Sigmoid colon (tissue), 7 donors: ENCODE measurements around the gene PUM1. TPM values are rescaled to one million over a fixed set of nuclear protein-coding genes. Genes with fewer than 3 reads are reported as not detected.

Experiments used
- DNase-seq: peaks from one replicate; pipeline ENCODE4 v3.0.0-alpha.2; 2019
- H3K27ac ChIP-seq, 4 donors: fragments of 200-600 bp; sonication (generic); one replicate each; pipeline ENCODE4 v1.5.1; 2016 to 2019; ENCODE audit warnings: mild to moderate bottlenecking in 1 of 4
- H3K27me3 ChIP-seq, 3 donors: fragments of 200-600 bp; sonication (generic); one replicate each; pipeline ENCODE4 v1.5.1; 2019; ENCODE audit warnings: mild to moderate bottlenecking in 1 of 3
- H3K36me3 ChIP-seq, 4 donors: fragments of 200-600 bp; sonication (generic); one replicate each; pipeline ENCODE4 v1.5.1; 2016 to 2019
- H3K4me1 ChIP-seq, 4 donors: fragments of 200-600 bp; sonication (generic); one replicate each; pipeline ENCODE4 v1.5.1; 2017 to 2019
- H3K4me3 ChIP-seq, 4 donors: fragments of 200-600 bp; sonication (generic); one replicate each; pipeline ENCODE4 v1.5.1; 2017 to 2019; ENCODE audit warnings: mild to moderate bottlenecking in 2 of 4, moderate library complexity in 1 of 4
- H3K9me3 ChIP-seq, 4 donors: fragments of 200-600 bp in 3 of 4; sonication (generic) in 3 of 4; one replicate each; pipeline versions ENCODE4 v1.5.1 to v1.6.1; 2013 to 2019
- CTCF ChIP-seq, 4 experiments: fragments of 450-650 bp in 3 of 4; fragments of 200-600 bp in 1 of 4; IDR thresholded peaks; one replicate each; pipeline ENCODE4 v1.5.1; 2016 to 2019; ENCODE audit warnings: antibody characterized with exemption in 4 of 4, mild to moderate bottlenecking in 3 of 4, moderate library complexity in 2 of 4
- EP300 ChIP-seq, 4 donors: sonication (generic); formaldehyde crosslinking; IDR thresholded peaks; one replicate each; pipeline ENCODE4 v1.6.1; 2017; ENCODE audit warnings: antibody characterized with exemption in 4 of 4
- POLR2A ChIP-seq, 2 donors: fragments of 450-650 bp; IDR thresholded peaks; one replicate each; pipeline ENCODE4 v1.6.1; 2016; ENCODE audit warnings: antibody characterized with exemption in 2 of 2, mild to moderate bottlenecking in 2 of 2, moderate library complexity in 2 of 2
- POLR2AphosphoS5 ChIP-seq, 4 donors: sonication (generic); formaldehyde crosslinking; IDR thresholded peaks; one replicate each; pipeline ENCODE4 v1.6.1; 2017; ENCODE audit warnings: antibody characterized with exemption in 4 of 4
- WGBS, 2 donors: extraction: QIAGEN DNeasy Blood & Tissue Kit; methylation state at CpG; one replicate each; pipeline ENCODE4 v1.1.7; 2013; 5-methylcytosine and 5-hydroxymethylcytosine counted together
- intact Hi-C: fragments of 100-400 bp; cut with DNase I; formaldehyde crosslinking; loops from one replicate; pipeline ENCODE4 v1.15.1; 2023
- polyA plus RNA-seq, 3 donors: library from polyadenylated mRNA; stranded (reverse); fragments of 200-250 nt; gene quantifications; one replicate each; pipeline ENCODE4 v1.2.3, GENCODE V29; 2013
- total RNA-seq, 4 donors: library from RNA; depleted of rRNA; stranded (reverse); fragments of >200 nt; gene quantifications; one replicate each; pipeline ENCODE4 v1.1.0, GENCODE V29; 2016
- donor health status: healthy with polysubstance abuse.
- donor health status: Bipolar disorder and iron deficiency.
- donor health status: healthy.

Gene PUM1
- total and polyA plus RNA-seq, 7 donors = 16.9 to 89.5 (median 66.4) TPM

- H3K27ac ChIP-seq = peak overlapping the region; percentile 92 to 95 (median 94)
- H3K27me3 ChIP-seq = no peaks in the 10 kb centered on the region
- no peak for DNase-seq
- intact Hi-C loops = no loop called here
- no peak overlapping the region for H3K4me3 ChIP-seq
- H3K9me3 ChIP-seq = no peaks in the 10 kb centered on the region
- no peaks in the 10 kb centered on the region for H3K36me3 ChIP-seq
- 63 to 71% methylated on average over 10 of the region's 10 CpGs for WGBS, 2 donors
- H3K4me1 ChIP-seq = peaks cover 0 to 100% (median 92%) of the 10 kb centered on the region in 4 donors
- TF ChIP-seq POLR2A (IDR thresholded peaks at IDR 0.05) (no peak), POLR2AphosphoS5 (IDR thresholded peaks at IDR 0.05) (no peak), EP300 (IDR thresholded peaks at IDR 0.05) (no peak), CTCF (IDR thresholded peaks at IDR 0.05) (no peak)
Observed at GRCh38 chr1:30890502-30891226, 174.9 kb downstream of the PUM1 start.

GRCh38 chr1:30889511-30889910, 176.0 kb downstream of the PUM1 start:
- no peaks in the 10 kb centered on the region for H3K36me3 ChIP-seq
- no peaks in the 10 kb centered on the region for H3K27me3 ChIP-seq
- no peak for DNase-seq
- intact Hi-C loops = no loop called here
- H3K4me1 ChIP-seq = peaks cover 0 to 100% (median 89%) of the 10 kb centered on the region in 4 donors
- H3K9me3 ChIP-seq = no peaks in the 10 kb centered on the region
- WGBS, 2 donors = 91 to 93% methylated on average over 5 of the region's 5 CpGs
- H3K27ac ChIP-seq = peak overlapping the region; percentile 92 to 95 (median 94)
- H3K4me3 ChIP-seq = no peak overlapping the region
- TF ChIP-seq EP300 (IDR thresholded peaks at IDR 0.05) (no peak), POLR2A (IDR thresholded peaks at IDR 0.05) (no peak), POLR2AphosphoS5 (IDR thresholded peaks at IDR 0.05) (no peak), CTCF (IDR thresholded peaks at IDR 0.05) (no peak)

GRCh38 chr1:30888975-30889374, 176.5 kb downstream of the PUM1 start:
- H3K4me3 ChIP-seq = no peak overlapping the region
- no peak for DNase-seq
- H3K9me3 ChIP-seq = no peaks in the 10 kb centered on the region

GRCh38 chr1:30888391-30888790, 177.1 kb downstream of the PUM1 start:
- Histone ChIP-seq H3K4me3 (no peak overlapping the region), H3K9me3 (no peaks in the 10 kb centered on the region), H3K27me3 (no peaks in the 10 kb centered on the region), H3K27ac (peak overlapping the region; percentile 92 to 95 (median 94)), H3K36me3 (no peaks in the 10 kb centered on the region), H3K4me1 (peaks cover 0 to 100% (median 92%) of the 10 kb centered on the region in 4 donors)
- DNase-seq = peak; percentile 96
- intact Hi-C loops = no loop called here
- TF ChIP-seq POLR2AphosphoS5 (IDR thresholded peaks at IDR 0.05) (peak; percentile 61 to 92 (median 80)), EP300 (IDR thresholded peaks at IDR 0.05) (no peak), CTCF (IDR thresholded peaks at IDR 0.05) (no peak), POLR2A (IDR thresholded peaks at IDR 0.05) (peak in 1 of 2 donors; percentile 19)
- 33 to 36% methylated on average over 8 of the region's 8 CpGs for WGBS, 2 donors

More at GRCh38 chr1:30888975-30889374, 176.5 kb downstream of the PUM1 start:
- H3K36me3 ChIP-seq = no peaks in the 10 kb centered on the region
- no peaks in the 10 kb centered on the region for H3K27me3 ChIP-seq
- intact Hi-C loops = no loop called here
- no peak for TF ChIP-seq POLR2A (IDR thresholded peaks at IDR 0.05)
- TF ChIP-seq EP300 (IDR thresholded peaks at IDR 0.05) = no peak
- no peak for TF ChIP-seq CTCF (IDR thresholded peaks at IDR 0.05)
- TF ChIP-seq POLR2AphosphoS5 (IDR thresholded peaks at IDR 0.05) = no peak
- WGBS, 2 donors = 80 to 85% methylated on average over 3 of the region's 3 CpGs
- H3K27ac ChIP-seq = peak overlapping the region; percentile 92 to 95 (median 94)
- peaks cover 0 to 100% (median 92%) of the 10 kb centered on the region in 4 donors for H3K4me1 ChIP-seq
